Uterus (tissue), 4 donors: ENCODE data around the gene TUBA4A. TPM values are rescaled to one million over a fixed set of nuclear protein-coding genes. Genes with fewer than 3 reads are reported as not detected.
A peak's percentile ranks its signal among the peaks of the same experiment; 100 is the strongest.

Experiments
- DNase-seq, 2 donors: peaks; one replicate each; pipeline ENCODE4 v3.0.0-alpha.2; 2019 to 2020
- H3K27ac ChIP-seq, 2 donors: fragments of 200-600 bp; sonication (generic); 1 replicate in 1 of 2; 2 replicates in 1 of 2; pipeline ENCODE4 v1.5.1; 2016 to 2018
- H3K27me3 ChIP-seq, 2 donors: fragments of 200-600 bp; sonication (generic); one replicate each; pipeline ENCODE4 v1.5.1; 2018 to 2019; ENCODE audit warnings: control low read depth in 1 of 2
- H3K36me3 ChIP-seq, 2 donors: fragments of 200-600 bp; sonication (generic); one replicate each; pipeline ENCODE4 v1.5.1; 2019; ENCODE audit warnings: control low read depth in 1 of 2
- H3K4me1 ChIP-seq, 2 donors: fragments of 200-600 bp; sonication (generic); one replicate each; pipeline ENCODE4 v1.5.1; 2018 to 2019; ENCODE audit warnings: control low read depth in 1 of 2
- H3K4me3 ChIP-seq, 2 donors: fragments of 200-600 bp; sonication (generic); 1 replicate in 1 of 2; 2 replicates in 1 of 2; pipeline ENCODE4 v1.5.1; 2018 to 2019; ENCODE audit warnings: mild to moderate bottlenecking in 1 of 2
- H3K9me3 ChIP-seq, 2 donors: fragments of 200-600 bp; sonication (generic); one replicate each; pipeline ENCODE4 v1.5.1; 2019; ENCODE audit warnings: control low read depth in 1 of 2
- CTCF ChIP-seq, 4 experiments: fragments of 200-600 bp in 2 of 4; fragments of 450-650 bp in 2 of 4; sonication (generic) in 2 of 4; IDR thresholded peaks; one replicate each; pipeline ENCODE4 v1.5.1; 2016 to 2019; ENCODE audit warnings: antibody characterized with exemption in 4 of 4, mild to moderate bottlenecking in 2 of 4, moderate library complexity in 1 of 4
- POLR2A ChIP-seq, 2 donors: fragments of 450-650 bp; IDR thresholded peaks; one replicate each; pipeline ENCODE4 v1.6.1; 2016; ENCODE audit warnings: antibody characterized with exemption in 2 of 2, mild to moderate bottlenecking in 1 of 2, moderate library complexity in 1 of 2
- intact Hi-C: fragments of 100-400 bp; cut with DNase I; formaldehyde crosslinking; loops from one replicate; pipeline ENCODE4 v1.15.1; 2023; ENCODE audit warnings: low total_unique reads
- total RNA-seq, 4 donors: library from RNA; depleted of rRNA in 3 of 4; stranded (reverse); fragments of >200 nt in 3 of 4; gene quantifications; one replicate each; pipeline versions ENCODE4 v1.1.0 to v1.2.4, GENCODE V29; 2014 to 2023
- donor health status: DM: yes; HTN: yes; CAD: no.

TUBA4A gene
- total RNA-seq, 4 donors from 2014 or later = 3.7 to 32.3 (median 7.3) TPM

GRCh38 chr2:219291394-219291793, 37.7 kb upstream of the TUBA4A start:
- no peak for DNase-seq
- Histone ChIP-seq H3K27ac (peak overlapping the region in 1 of 2 donors; percentile 95), H3K4me3 (no peak overlapping the region), H3K36me3 (no peaks in the 10 kb centered on the region), H3K9me3 (no peaks in the 10 kb centered on the region), H3K27me3 (no peaks in the 10 kb centered on the region), H3K4me1 (peaks cover 4 to 8% of the 10 kb centered on the region in 2 donors)
- no peak for TF ChIP-seq POLR2A (IDR thresholded peaks at IDR 0.05)
- intact Hi-C loops = no loop called here

GRCh38 chr2:219290381-219291171, 36.9 kb upstream of the TUBA4A start:
- Histone ChIP-seq H3K4me1 (peaks cover 4 to 8% of the 10 kb centered on the region in 2 donors), H3K9me3 (no peaks in the 10 kb centered on the region), H3K27me3 (no peaks in the 10 kb centered on the region), H3K27ac (peak overlapping the region; percentile 92 to 95), H3K36me3 (no peaks in the 10 kb centered on the region), H3K4me3 (no peak overlapping the region)
- intact Hi-C loops = no loop called here
- TF ChIP-seq CTCF (IDR thresholded peaks at IDR 0.05) (no peak), POLR2A (IDR thresholded peaks at IDR 0.05) (no peak)
- DNase-seq = no peak

GRCh38 chr2:219289537-219290361, 36.0 kb upstream of the TUBA4A start:
- peak overlapping the region; percentile 92 to 95 for H3K27ac ChIP-seq
- H3K4me1 ChIP-seq = peaks cover 4 to 8% of the 10 kb centered on the region in 2 donors
- TF ChIP-seq POLR2A (IDR thresholded peaks at IDR 0.05) = peak; percentile 12 to 24
- peak in 1 of 4 experiments; percentile 10 for TF ChIP-seq CTCF (IDR thresholded peaks at IDR 0.05)
- peak; percentile 90 to 96 for DNase-seq
- intact Hi-C loops = no loop called here
- H3K27me3 ChIP-seq = no peaks in the 10 kb centered on the region
- no peaks in the 10 kb centered on the region for H3K36me3 ChIP-seq
- H3K9me3 ChIP-seq = no peaks in the 10 kb centered on the region
- no peak overlapping the region for H3K4me3 ChIP-seq

DNA sequence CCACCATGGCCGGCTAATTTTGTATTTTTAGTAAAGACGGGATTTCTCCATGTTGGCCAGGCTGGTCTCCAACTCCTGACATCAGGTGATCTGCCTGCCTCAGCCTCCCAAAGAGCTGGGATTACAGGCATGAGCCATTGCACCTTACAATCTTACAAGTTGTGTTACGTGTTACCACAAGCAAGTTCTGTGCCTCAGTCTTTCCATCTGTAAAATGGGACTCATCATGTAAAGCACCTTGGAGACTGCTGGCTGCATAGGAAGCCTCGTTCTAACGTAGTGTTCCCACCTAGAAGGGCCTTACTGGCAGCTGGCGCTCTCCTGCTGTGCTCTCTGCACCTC, 35.4 kb upstream of the TUBA4A start:
- no peak for DNase-seq

More for the DNA sequence above, 35.4 kb upstream of the TUBA4A start:
- Histone ChIP-seq H3K9me3 (no peaks in the 10 kb centered on the region), H3K36me3 (no peaks in the 10 kb centered on the region), H3K27ac (peak overlapping the region; percentile 92 to 95), H3K4me3 (no peak overlapping the region), H3K27me3 (no peaks in the 10 kb centered on the region), H3K4me1 (peaks cover 4 to 8% of the 10 kb centered on the region in 2 donors)
- intact Hi-C loops = no loop called here
- TF ChIP-seq POLR2A (IDR thresholded peaks at IDR 0.05) (no peak), CTCF (IDR thresholded peaks at IDR 0.05) (no peak)
